Measurements from ENCODE around the gene ACTN4.

Gene ACTN4

GRCh38 chr19:38697641-38698071, 50.2 kb downstream of the ACTN4 start:
- no peak for DNase-seq

- no peak for DNase-seq
These were observed 51.0 kb downstream of the ACTN4 start for GRCh38 chr19:38698225-38699026.

GRCh38 chr19:38699027-38699346, 51.5 kb downstream of the ACTN4 start:
- no peak for DNase-seq

- no peak for DNase-seq
These were observed 52.3 kb downstream of the ACTN4 start for GRCh38 chr19:38699647-38700349.

GRCh38 chr19:38700350-38700901, 53.0 kb downstream of the ACTN4 start:
- no peak for DNase-seq

- DNase-seq = no peak
These were observed 53.5 kb downstream of the ACTN4 start for GRCh38 chr19:38700902-38701454.

- DNase-seq = no peak
These were observed 54.1 kb downstream of the ACTN4 start for GRCh38 chr19:38701455-38702063.

- no peak for DNase-seq
These were observed 54.8 kb downstream of the ACTN4 start for GRCh38 chr19:38702278-38702677.

GRCh38 chr19:38703509-38703908, 56.1 kb downstream of the ACTN4 start:
- DNase-seq = no peak

GRCh38 chr19:38704488-38705026, 57.1 kb downstream of the ACTN4 start:
- DNase-seq = no peak

GRCh38 chr19:38705197-38706019, 58.0 kb downstream of the ACTN4 start:
- no peak for DNase-seq

- no peak for DNase-seq
These were observed 59.5 kb downstream of the ACTN4 start for GRCh38 chr19:38706792-38707511.

GRCh38 chr19:38707512-38708114, 60.2 kb downstream of the ACTN4 start:
- no peak for DNase-seq

- DNase-seq = no peak
These were observed 61.1 kb downstream of the ACTN4 start for GRCh38 chr19:38708413-38709024.

- DNase-seq = no peak
These were observed 61.7 kb downstream of the ACTN4 start for GRCh38 chr19:38709119-38709518.

- DNase-seq = no peak
These were observed 62.4 kb downstream of the ACTN4 start for GRCh38 chr19:38709671-38710415.

GRCh38 chr19:38710416-38710702, 62.9 kb downstream of the ACTN4 start:
- DNase-seq = no peak

- DNase-seq = no peak
These were observed 63.7 kb downstream of the ACTN4 start for GRCh38 chr19:38710928-38711725.

GRCh38 chr19:38711726-38712153, 64.3 kb downstream of the ACTN4 start:
- DNase-seq = no peak
